Measurements from ENCODE around the gene GAB4. TPM values are rescaled to one million over a fixed set of nuclear protein-coding genes. Genes with fewer than 3 reads are reported as not detected.
"Not testable (repeated sequence)": the region's sequence is repeated elsewhere in the genome, so short reads cannot be mapped to it uniquely, and the experiment has no call there.

GAB4 gene
- total and polyA plus RNA-seq, 2 of the 8 experiments (the other 6 are each of a cell fraction or from before 2014, with no cell fraction given), result 0.03 to 0.17 TPM

- H3K79me1 ChIP-seq (ENCODE audit: low read depth, low read length); CTCF ChIA-PET (ENCODE audit: partially characterized antibody); H2BK20ac ChIP-seq (ENCODE audit: low read length); H3K23me2 ChIP-seq (ENCODE audit: low read depth, low read length); H4K5ac ChIP-seq (ENCODE audit: insufficient read length, low read depth, low read length); H3K4me2 ChIP-seq (ENCODE audit: insufficient read depth in 1 of 2, low read depth in 2 of 2, low read length in 2 of 2); H3K79me2 ChIP-seq (ENCODE audit: control insufficient read depth in 1 of 2, insufficient read depth in 2 of 2, low read length in 2 of 2); H2AK5ac ChIP-seq (ENCODE audit: low read depth, low read length); H3K4me1 ChIP-seq (replicated peaks in 1 of 4; ENCODE audit: control insufficient read depth in 3 of 4, insufficient read depth in 4 of 4, low read length in 3 of 4); H4K91ac ChIP-seq (replicated peaks; ENCODE audit: insufficient read length, low read length); H3K27me3 ChIP-seq (replicated peaks in 1 of 4; ENCODE audit: control insufficient read depth in 3 of 4, extremely low read depth in 1 of 4, insufficient read depth in 3 of 4, low read length in 3 of 4); H3K56ac ChIP-seq (replicated peaks; ENCODE audit: insufficient read length, low read depth, low read length); H3K36me3 ChIP-seq (ENCODE audit: control insufficient read depth in 2 of 4, insufficient read depth in 4 of 4, low read length in 3 of 4); H3K18ac ChIP-seq (ENCODE audit: extremely low read depth, low read length); FAIRE-seq; DNase-seq (ENCODE audit: low read depth in 1 of 2, low spot score in 2 of 2); H3K4me3 ChIP-seq (ENCODE audit: extremely low read depth in 1 of 4, insufficient read depth in 2 of 4, low read depth in 3 of 4, low read length in 4 of 4); POLR2A ChIA-PET (ENCODE audit: partially characterized antibody); H3K14ac ChIP-seq (ENCODE audit: insufficient read length); H4K20me1 ChIP-seq (replicated peaks in 1 of 2; ENCODE audit: control insufficient read depth in 1 of 2, insufficient read depth in 2 of 2, low read length in 2 of 2); H3K9ac ChIP-seq (replicated peaks in 1 of 4; ENCODE audit: extremely low read depth in 1 of 4, low read depth in 3 of 4, low read length in 3 of 4); H2BK12ac ChIP-seq (ENCODE audit: low read depth, low read length); H2AFZ ChIP-seq (ENCODE audit: low read length); H2BK120ac ChIP-seq (replicated peaks; ENCODE audit: low read depth, low read length); H3K4ac ChIP-seq (replicated peaks; ENCODE audit: insufficient read length, low read depth, low read length); H4K8ac ChIP-seq (ENCODE audit: extremely low read depth, insufficient read depth, low read length); H2BK15ac ChIP-seq (ENCODE audit: low read length); H2BK5ac ChIP-seq (ENCODE audit: low read depth, low read length); H3K27ac ChIP-seq (ENCODE audit: low read depth, low read length); H3K23ac ChIP-seq (ENCODE audit: insufficient read length): not testable (repeated sequence)
- peaks cover 21 to 31% of the 10 kb centered on the region in 2 experiments for H3K9me3 ChIP-seq (ENCODE audit: insufficient read depth in 2 of 2, low read depth in 1 of 2, low read length in 1 of 2)
- WGBS, 2 experiments (ENCODE audit: extremely low coverage in 1 of 2, insufficient coverage in 1 of 2, insufficient read length in 1 of 2, insufficient replicate concordance in 2 of 2, low coverage in 1 of 2, low lambda C conversion rate in 2 of 2, missing lambda C conversion rate in 1 of 2), result 79% methylated on average over 4 of the region's 6 CpGs; no CpG with 5 or more reads in 1 of the 2 experiments
Measured at GRCh38 chr22:17015552-17015951, 7.5 kb upstream of the GAB4 start.

GRCh38 chr22:17014101-17014440 lies 6.0 kb upstream of the GAB4 start:
- H2BK120ac ChIP-seq (replicated peaks; ENCODE audit: low read depth, low read length); H3K27me3 ChIP-seq (replicated peaks in 1 of 4; ENCODE audit: control insufficient read depth in 3 of 4, extremely low read depth in 1 of 4, insufficient read depth in 3 of 4, low read length in 3 of 4); H2BK5ac ChIP-seq (ENCODE audit: low read depth, low read length); H3K56ac ChIP-seq (replicated peaks; ENCODE audit: insufficient read length, low read depth, low read length); H3K4me3 ChIP-seq (ENCODE audit: extremely low read depth in 1 of 4, insufficient read depth in 2 of 4, low read depth in 3 of 4, low read length in 4 of 4); H2BK12ac ChIP-seq (ENCODE audit: low read depth, low read length); H3K4me2 ChIP-seq (ENCODE audit: insufficient read depth in 1 of 2, low read depth in 2 of 2, low read length in 2 of 2); H4K91ac ChIP-seq (replicated peaks; ENCODE audit: insufficient read length, low read length); H2BK15ac ChIP-seq (ENCODE audit: low read length); H3K4ac ChIP-seq (replicated peaks; ENCODE audit: insufficient read length, low read depth, low read length); H2AFZ ChIP-seq (ENCODE audit: low read length); CTCF ChIA-PET (ENCODE audit: partially characterized antibody); H3K27ac ChIP-seq (ENCODE audit: low read depth, low read length); H3K4me1 ChIP-seq (replicated peaks in 1 of 4; ENCODE audit: control insufficient read depth in 3 of 4, insufficient read depth in 4 of 4, low read length in 3 of 4); H3K79me2 ChIP-seq (ENCODE audit: control insufficient read depth in 1 of 2, insufficient read depth in 2 of 2, low read length in 2 of 2); H3K79me1 ChIP-seq (ENCODE audit: low read depth, low read length); H3K23me2 ChIP-seq (ENCODE audit: low read depth, low read length); H2BK20ac ChIP-seq (ENCODE audit: low read length); DNase-seq (ENCODE audit: low read depth in 1 of 2, low spot score in 2 of 2); H3K9ac ChIP-seq (replicated peaks in 1 of 4; ENCODE audit: extremely low read depth in 1 of 4, low read depth in 3 of 4, low read length in 3 of 4); H4K20me1 ChIP-seq (replicated peaks in 1 of 2; ENCODE audit: control insufficient read depth in 1 of 2, insufficient read depth in 2 of 2, low read length in 2 of 2); H4K8ac ChIP-seq (ENCODE audit: extremely low read depth, insufficient read depth, low read length); H3K18ac ChIP-seq (ENCODE audit: extremely low read depth, low read length); H3K14ac ChIP-seq (ENCODE audit: insufficient read length); FAIRE-seq; H4K5ac ChIP-seq (ENCODE audit: insufficient read length, low read depth, low read length); H3K36me3 ChIP-seq (ENCODE audit: control insufficient read depth in 2 of 4, insufficient read depth in 4 of 4, low read length in 3 of 4); H2AK5ac ChIP-seq (ENCODE audit: low read depth, low read length); H3K23ac ChIP-seq (ENCODE audit: insufficient read length): not testable (repeated sequence)
- WGBS, 2 experiments (ENCODE audit: extremely low coverage in 1 of 2, insufficient coverage in 1 of 2, insufficient read length in 1 of 2, insufficient replicate concordance in 2 of 2, low coverage in 1 of 2, low lambda C conversion rate in 2 of 2, missing lambda C conversion rate in 1 of 2), result 72% methylated on average over 3 of the region's 3 CpGs; no CpG with 5 or more reads in 1 of the 2 experiments
- POLR2A ChIA-PET (ENCODE audit: partially characterized antibody), result interaction anchor here (0.5 kb wide), 1 partner anchor 25 kb away, joined by 3 read pairs; no protein-coding TSS in a partner anchor
- peaks cover 19 to 33% of the 10 kb centered on the region in 2 experiments for H3K9me3 ChIP-seq (ENCODE audit: insufficient read depth in 2 of 2, low read depth in 1 of 2, low read length in 1 of 2)

All from H1 (cell line).